Measurements from ENCODE around the gene EML4. TPM values are rescaled to one million over a fixed set of nuclear protein-coding genes. Genes with fewer than 3 reads are reported as not detected.
"Not testable (repeated sequence)": the region's sequence is repeated elsewhere in the genome, so short reads cannot be mapped to it uniquely, and the experiment has no call there.

EML4 gene
- total RNA-seq, 1 experiment from 2014 or later: 37.1 TPM

DNA sequence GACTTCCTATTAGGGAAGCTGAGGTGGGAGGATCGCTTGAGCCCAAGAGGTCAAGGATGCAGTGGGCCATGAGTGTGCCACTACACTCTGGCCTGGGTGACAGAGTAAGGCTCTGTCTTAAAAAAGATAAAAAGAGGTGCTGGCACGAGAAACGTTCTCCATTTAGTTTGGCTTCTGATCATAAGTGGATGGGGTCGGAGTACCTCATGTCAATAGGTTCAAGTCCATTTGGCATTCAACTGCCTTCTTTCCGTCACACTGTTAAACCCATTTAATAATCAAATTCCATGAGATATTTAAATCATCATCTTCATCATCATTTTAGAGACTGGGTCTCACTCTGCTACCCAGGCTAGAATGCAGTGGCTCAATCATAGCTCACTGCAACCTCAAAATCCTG, 182.7 kb downstream of the EML4 start:
- no peak for DNase-seq (ENCODE audit: low read depth)

DNA sequence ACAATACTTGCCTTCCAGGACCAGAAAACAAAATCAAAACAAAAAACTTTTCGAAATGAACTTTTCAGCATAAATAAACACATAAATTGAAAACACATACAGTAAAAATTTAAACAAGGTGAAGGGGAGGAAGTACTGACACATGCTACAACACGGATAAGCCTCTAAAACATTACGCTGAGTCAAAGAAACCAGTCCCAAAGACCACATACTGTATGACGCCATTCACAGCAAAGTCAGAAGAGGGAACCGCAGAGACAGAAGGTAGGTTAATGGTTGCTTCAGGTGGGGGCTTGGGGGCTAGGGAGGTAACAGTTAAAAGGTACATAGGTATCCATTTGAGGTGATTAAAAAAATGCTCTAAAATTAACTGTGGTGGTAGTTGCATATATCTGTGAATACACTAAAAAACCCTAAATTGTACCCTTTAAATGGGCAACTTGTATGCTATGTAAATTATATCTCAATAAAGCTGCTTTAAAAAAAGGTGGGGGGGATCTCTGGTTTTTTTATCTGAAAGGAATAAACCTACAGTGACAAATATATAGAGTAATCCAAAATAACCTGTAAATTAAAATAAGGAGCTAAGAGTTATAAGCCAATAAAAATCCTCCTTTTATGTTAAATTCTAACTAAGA, 184.8 kb downstream of the EML4 start:
- no peak for DNase-seq (ENCODE audit: low read depth)

DNA sequence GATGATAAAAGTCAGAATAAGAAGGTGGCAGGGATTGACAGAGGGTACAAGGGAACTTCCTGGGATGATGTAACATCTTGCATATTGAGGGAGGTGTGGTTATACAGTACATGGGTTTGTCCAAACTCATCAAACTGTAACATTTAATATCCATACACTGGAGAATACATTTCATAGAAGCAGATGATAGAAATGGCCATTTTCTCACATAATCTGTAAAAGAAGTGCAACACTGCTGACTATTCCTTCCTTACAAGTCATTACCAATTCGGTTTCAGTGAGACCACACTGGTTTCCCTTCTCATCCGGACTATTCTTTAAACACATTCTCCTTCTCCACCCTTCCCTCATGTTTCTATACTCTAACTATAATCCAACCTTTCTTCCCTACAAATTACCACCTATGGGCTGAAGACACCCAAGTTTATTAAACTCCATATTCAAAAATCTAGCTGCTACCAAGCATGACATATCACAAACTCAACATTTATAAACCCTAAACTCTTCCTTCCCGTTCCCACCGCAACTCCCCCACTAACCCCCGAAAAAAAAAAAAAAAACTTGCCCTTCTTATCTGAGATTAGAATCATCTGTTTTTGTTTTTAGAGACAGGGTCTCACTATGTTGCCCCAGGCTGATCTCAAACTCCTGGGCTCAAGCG, 190.3 kb downstream of the EML4 start:
- no peak for DNase-seq (ENCODE audit: low read depth)

DNA sequence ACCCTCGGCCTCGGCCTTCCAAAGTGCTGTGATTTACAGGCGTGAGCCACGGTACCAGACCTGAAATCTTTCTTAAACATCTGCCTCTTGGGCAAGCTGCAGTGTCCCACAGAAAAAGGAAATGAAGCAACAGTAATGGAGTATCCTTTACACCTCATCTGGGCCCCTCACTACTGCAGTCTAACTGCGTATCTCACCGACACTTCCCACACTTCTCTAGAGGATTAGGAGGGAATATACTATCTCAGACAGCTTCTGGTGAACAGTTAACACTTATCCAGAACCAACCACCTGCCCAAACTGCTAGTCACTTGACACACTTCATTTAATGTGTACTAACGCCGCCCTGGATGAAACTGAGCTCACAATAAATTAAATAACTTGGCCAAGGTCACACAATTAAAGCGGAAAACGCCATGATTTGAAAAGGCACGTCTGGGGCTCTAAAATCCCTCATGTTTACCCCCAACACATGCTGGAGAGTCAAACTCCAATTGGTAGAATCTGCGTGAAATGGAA, 190.9 kb downstream of the EML4 start:
- peak; percentile 40 for DNase-seq (ENCODE audit: low read depth)

DNA sequence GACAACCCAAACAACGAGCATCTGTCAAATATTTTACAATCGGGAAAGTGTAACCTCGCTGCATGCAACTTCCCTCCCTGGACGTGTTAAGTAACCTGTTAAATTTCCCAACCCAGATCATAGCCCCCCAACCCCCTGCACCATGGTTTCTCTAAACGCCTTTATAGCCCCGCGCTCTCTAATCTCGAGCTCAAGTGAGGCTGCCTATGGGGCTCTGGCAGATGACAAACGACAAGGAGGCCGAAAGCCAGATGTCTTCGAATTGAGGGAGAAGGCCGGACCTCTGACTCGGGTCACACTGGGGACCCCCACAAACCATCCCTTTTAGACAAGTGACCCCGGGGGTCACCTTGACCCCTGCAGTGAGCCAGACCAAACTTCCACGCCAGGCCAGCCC, 191.3 kb downstream of the EML4 start:
- DNase-seq (ENCODE audit: low read depth): no peak

DNA sequence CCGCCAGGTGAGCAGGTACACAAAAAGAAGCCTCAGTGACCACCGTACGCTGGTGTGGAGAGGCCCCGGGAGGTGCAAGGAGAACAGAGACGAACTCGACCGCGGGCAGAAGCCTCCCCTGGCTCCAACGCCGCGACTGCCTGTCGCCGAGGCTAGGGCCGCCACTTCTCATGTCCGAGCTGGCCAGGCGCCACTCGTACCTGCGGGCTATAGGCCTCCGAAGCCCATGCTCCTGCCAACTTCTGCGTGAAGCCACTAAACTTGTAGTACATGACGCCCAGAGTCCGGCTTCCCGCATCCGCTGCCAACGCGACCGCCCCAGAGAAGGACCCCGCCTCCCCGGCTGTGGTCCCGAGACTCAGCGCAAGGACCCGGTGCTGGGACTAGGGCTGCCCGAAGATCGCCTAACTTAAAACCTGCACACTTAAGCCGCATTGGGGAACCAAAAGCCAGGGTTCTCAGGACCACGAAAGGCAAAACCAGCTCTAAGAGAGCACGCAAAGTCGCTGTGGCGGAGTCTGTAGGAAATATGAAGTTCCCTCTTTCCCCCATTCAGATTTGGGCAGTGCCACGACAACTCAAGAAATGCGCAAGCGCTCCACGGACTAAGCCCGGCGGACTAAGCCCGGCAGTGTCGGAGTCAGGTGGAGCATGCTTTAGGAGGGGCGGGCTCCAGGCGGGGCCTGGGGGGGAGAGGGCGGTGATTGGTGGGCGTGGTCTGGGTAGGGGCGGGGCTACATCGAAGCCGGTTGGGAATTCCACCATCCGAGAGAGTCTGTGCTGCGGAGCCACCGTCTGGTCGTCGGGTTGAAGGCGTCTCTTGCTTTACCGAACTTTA, 192.0 kb downstream of the EML4 start, which contains the start of gene COX7A2L:
TSS of gene COX7A2L (minus strand) at position 328 of the 838 bp plus-strand sequence. CDS start at position 272, 56 bp downstream.
- peak; percentile 96 for DNase-seq (ENCODE audit: low read depth)

DNA sequence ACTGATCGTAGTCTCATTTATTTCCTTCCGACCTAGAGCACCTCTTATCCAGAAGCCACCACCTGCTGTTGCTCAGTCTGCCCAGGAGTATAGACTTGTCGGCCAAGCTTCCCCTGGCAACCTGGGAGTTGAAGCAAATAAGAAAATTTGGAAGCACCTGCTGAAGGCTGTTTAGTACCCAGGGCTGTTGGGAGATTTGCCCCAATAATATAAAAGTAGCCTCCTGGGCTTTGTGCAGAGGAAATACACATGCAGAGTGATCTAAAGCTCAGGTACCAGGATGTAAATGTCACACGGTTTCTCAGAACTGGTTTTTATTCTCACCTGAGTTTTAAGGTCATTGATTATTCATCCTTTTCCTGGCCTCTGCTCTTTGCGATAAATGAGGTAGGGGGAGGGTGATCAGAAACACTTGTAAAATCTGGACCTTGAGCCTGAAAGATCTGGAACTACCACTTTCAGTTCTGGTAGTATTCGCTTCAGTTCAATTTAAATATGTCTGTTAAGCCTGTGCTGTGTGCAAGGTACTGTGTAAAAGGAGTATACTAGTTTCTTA, 192.7 kb downstream of the EML4 start:
- DNase-seq (ENCODE audit: low read depth): no peak

DNA sequence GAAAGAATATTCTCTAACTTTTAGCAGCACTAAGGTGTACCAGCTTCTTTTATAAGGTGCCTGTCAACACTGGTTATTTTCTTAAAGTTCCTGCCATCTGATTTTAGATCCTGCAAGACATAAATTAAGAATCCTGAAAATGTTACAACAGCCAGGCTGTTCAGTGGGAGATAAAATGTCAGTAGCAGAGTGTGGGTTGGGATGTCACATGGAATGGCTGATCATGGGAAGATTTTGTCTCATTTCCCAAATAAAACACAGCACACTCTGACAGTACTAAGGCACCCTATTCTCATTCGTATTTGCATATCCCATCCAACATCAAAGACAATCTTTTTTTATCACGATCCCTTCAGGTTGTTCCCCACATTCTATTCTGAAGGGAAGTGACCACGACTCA, 194.3 kb downstream of the EML4 start:
- no peak for DNase-seq (ENCODE audit: low read depth)

DNA sequence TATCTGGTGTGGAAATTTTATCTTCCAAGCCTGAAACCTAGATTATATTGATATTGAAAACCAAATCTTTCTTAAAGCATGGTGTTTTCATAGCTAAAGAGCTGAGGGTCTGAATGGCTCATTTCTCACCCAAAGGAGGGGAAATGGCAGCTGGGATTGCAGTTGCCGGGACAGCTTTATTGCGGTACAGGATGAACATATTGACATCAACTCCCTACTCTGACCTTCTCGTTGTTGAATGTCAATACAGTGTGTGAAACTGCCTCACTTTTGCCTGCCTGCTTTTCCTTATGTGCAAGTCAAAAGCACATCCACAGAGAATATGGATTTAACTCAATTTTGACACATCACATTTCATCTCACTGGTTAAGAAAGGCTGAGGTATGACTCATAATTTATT, 195.5 kb downstream of the EML4 start:
- DNase-seq (ENCODE audit: low read depth): no peak

DNA sequence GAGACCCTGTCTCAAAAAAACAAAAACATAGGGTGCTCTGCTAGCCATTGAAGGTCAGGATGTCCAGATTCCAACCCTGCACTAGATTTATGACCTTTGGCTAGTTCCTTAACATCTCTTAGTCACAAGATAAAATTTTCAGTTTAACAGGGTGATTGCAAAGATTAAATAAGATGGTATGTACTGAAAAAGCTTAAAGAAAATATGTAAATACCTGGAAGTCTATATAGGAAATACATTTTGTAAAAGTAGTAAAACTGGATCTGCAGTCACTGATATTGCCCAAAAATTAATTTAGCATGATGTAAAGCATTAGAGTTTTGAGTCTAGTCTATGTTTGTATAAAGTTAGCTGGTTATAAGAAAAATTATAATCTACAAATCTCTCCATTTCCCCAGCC, 197.3 kb downstream of the EML4 start:
- DNase-seq (ENCODE audit: low read depth): no peak

DNA sequence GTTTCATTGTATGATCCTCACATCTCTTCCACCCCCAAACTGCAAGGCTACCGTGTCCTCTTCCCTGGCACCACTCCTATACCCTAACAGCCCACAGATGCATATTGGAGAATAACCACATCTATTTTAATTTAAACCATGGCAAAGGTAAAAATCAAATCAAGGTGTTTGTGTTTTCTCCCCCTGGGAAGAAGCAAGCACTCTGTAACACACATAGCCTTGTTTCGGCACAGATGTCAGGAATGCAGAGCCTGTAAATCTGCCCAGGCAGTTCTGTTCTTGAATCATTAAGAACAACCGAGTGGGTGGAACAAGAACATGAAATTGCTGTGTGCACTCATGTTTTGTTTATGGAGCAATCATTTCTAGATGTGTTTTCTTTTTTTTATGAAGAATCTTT, 198.7 kb downstream of the EML4 start:
- DNase-seq (ENCODE audit: low read depth): no peak

DNA sequence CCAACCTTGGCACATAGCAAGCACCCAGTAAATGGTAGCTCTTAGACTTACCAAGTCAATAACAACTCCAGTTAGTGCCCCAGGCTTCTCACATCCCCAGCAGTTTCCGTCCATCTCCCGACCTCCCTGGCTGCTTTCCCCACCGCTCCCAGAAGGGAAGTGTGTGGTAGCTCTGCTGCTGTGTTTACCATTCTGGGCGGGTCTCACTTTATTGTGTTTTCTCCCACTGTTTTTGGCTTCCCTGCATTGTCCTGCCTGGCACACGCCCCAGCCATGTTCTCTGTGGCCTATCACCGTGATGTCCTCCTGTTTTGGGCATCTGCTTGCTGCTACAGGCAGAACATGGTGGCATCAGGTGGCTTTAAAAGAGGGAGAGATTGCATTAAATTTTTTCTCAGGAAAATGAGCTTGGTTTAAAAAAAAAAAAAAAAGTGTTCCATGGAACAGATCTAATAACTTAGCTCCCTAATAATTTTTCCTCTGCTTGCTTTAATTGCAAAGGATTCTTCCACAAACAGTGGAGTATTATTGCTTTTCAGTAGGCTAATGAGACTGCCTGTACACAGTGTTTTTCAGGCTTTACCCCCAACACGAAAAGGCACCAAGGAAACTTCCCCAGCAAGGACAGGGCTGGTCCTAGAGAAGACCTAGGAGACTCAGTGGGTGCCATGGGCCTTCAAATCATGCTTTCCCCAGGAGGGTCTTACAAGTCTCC, 199.8 kb downstream of the EML4 start:
- DNase-seq (ENCODE audit: low read depth): no peak

DNA sequence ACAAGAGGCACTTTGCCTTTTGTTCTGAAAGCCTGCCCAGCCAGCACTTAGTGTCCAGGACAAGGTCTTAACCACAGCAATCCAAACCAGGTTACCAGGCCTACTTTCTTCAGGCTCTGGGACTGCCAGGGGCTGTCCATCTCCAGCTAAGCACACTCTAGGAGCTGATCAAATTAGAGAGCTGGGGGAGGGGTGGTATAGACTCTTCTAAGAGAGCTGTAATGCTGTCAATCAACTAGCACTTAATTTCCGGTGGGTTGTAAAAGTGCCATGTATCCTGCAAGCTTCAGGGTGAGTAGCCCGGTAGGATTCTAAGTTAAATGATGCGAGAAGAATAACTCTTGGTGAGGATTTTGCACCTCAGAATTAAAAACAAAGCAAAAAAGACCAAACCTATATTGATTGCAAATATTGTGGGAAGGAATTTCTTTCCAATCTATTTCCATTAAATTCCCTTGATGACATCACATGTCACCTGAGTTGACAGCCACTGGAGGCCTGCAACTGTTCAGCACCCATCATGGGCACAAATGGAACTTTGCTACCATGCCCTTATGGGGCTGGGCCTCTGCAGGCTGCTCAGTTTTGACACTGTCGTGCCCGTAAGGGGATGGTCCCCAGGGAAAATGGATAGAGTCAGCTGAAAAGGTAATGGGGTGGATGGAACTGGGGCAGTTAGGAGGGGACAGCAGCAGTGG, 200.5 kb downstream of the EML4 start:
- no peak for DNase-seq (ENCODE audit: low read depth)

DNA sequence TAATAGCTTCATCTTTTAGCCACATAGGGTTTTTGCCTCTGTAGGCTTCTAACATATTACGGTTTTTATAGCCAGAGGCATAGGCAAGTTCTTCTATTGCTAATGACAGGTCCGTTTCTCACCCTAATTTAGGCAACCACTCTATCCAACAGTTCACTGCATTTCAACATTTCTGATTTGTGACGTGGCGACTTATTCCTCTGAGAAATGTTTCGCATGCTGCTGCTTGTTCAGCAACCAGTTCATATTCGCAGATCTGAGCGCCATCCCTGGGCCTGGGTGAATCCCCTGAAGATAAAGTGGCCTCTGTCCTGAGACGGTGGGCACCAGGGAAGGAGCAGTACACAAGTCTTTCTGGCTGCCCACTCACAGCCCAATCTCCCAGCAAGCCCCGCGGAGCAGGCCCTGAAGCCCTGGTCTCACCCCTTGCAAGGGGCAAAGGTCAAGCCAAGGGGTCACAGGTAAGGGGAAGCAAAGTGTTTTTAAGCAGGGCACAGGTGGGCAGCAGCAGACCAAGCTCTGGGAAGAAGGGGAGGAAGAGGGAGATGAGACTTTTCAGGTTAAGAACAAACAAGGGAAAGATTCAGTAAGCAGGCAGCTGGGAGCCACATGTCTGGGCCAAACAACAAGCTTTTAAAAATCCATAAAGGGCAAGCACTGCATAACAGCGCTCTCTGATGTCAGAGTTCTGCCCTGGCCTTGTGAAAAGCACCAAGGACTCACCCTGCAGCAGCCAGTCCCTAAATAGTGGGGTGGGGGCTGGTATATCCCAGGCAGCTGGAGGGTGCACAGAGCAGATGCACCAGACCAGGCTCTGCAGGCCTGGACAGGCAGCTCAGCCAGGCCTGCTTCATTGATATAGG, 202.7 kb downstream of the EML4 start:
- no peak for DNase-seq (ENCODE audit: low read depth)

DNA sequence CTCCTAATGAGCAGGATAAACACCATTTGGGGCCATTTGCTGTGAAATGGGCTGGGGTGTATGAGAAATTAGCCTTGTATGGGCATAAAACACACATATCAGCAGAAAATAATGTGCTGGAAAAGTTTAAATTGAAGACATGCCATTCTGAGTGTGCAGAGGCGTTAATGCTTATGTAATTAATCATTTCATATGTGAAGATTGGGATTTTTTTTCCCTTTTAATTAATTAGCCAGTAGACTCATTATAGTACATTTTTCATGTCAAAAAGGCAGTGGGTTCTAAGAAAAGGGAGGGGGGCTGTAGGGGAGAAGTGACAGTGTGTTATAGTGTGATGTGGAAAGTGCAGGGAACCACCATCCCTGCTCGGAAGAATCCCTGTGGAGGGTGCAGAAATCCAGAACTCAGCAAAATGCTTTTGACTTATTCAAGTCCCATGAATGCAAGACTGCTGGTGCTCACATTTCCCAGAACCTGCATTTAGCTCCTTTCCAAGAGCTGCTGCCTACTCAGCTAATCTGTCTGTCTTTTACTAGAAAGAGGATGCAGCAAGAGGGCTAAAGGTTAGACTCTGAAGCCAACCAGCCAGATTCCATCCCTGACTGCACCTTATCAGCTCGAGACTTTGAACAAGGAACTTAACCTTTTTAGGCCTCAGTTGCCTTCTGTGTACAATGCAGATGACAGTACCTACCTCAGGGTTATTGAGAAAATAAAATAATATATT, 203.5 kb downstream of the EML4 start:
- DNase-seq (ENCODE audit: low read depth): no peak

DNA sequence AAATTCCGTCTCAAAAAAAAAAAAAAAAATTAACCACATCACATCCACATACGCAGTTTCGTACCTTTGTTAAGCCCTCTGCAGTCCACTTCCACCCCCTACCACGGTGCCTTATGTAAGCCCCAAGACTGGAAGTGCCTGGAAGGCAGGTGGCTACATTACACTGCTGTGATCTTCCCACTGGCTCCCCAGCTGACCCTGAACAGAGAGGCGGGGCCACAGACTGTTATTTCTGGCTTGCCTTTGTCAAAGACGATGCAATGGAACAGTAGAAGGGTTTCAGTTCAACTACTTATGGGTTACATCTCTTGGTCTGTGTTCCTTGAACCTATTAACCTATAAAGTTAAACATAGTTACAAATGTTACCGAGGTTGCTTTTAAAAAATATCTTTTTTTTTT, 207.6 kb downstream of the EML4 start:
- DNase-seq (ENCODE audit: low read depth): no peak

DNA sequence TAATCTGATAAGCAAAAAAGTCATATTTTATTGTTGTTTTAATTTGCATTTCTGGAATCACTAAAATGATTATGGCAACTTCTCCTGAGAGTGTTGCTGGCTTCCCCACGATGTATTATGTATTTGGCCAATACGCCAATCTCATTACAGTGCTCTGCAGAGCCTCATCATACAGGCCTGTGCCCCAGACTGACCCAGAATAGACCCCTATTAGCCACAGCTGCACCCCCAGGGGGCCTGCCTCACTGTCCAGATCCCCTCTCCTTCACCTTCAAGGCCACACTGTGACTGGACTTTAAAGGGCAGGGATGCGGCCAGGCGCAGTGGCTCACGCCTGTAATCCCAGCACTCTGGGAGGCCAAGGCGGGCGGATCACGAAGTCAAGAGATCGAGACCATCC, 209.3 kb downstream of the EML4 start:
- DNase-seq (ENCODE audit: low read depth): no peak

DNA sequence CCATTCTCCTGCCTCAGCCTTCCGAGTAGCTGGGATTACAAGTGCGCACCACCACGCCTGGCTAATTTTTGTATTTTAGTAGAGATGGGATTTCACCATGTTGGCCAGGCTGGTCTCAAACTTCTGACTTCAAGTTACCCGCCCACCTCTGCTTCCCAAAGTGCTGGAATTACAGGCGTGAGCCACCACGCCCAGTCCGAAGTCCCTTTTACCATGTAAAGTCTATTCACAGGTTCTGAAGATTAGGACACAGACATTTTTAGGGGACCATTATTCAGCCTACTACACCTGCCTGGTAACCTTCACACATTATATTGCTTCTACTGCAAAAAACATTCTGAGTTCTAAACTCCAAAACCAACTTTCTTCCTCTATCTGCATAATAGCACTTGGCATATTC, 210.9 kb downstream of the EML4 start:
- not testable (repeated sequence) for DNase-seq (ENCODE audit: low read depth)

DNA sequence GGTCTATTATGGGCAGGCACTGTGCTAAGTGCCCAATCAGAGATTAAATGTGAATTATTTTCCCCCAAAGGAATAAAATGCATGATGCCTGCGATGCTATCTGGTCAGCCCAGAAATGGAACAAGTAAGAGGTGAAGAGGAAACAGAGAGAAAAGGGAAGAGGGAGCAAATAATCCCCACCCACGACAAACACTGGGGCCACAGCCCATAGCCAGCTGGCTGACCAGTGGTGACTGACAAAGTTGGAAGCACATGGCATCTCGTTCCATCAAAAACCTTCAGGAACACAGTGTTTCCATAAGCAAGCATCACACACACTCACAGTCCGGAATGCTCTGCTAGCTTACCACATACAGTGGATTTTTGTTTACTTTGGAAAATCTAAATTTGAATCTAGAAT, 213.0 kb downstream of the EML4 start:
- no peak for DNase-seq (ENCODE audit: low read depth)

Data from RPMI7951 (cell line).